Activated CD4-positive, alpha-beta T cell treated with anti-CD3 and anti-CD28 coated beads, Interleukin-2, Interleukin-6, amounts not matched to agents 100 ng/mL and 50 ng/mL, durations not matched to agents 16 hours and 8 hours (primary cell): ENCODE measurements around the gene ABCC10.
A peak's percentile ranks its signal among the peaks of the same experiment; 100 is the strongest.
"Not testable (repeated sequence)": the region's sequence is repeated elsewhere in the genome, so short reads cannot be mapped to it uniquely, and the experiment has no call there.

Source experiments
- DNase-seq: peaks from one replicate; pipeline ENCODE4 v3.0.0-alpha.2; 2020

The ABCC10 gene

GRCh38 chr6:43448916-43449315 lies 21.6 kb downstream of the ABCC10 start:
- no peak for DNase-seq

GRCh38 chr6:43450699-43451131 lies 23.4 kb downstream of the ABCC10 start:
- DNase-seq: no peak

- no peak for DNase-seq
These were observed 24.0 kb downstream of the ABCC10 start for GRCh38 chr6:43451348-43451747.

GRCh38 chr6:43451939-43452338 lies 24.6 kb downstream of the ABCC10 start:
- no peak for DNase-seq

GRCh38 chr6:43452896-43453295 lies 25.6 kb downstream of the ABCC10 start:
- no peak for DNase-seq

GRCh38 chr6:43453831-43454230 lies 26.5 kb downstream of the ABCC10 start:
- DNase-seq: no peak

GRCh38 chr6:43454290-43454695 lies 27.0 kb downstream of the ABCC10 start:
- DNase-seq: peak; percentile 73

GRCh38 chr6:43454696-43455530 lies 27.6 kb downstream of the ABCC10 start:
- DNase-seq: no peak

GRCh38 chr6:43455531-43456428 lies 28.4 kb downstream of the ABCC10 start, which contains the start of gene DLK2:
TSS of gene DLK2 (minus strand) at chr6:43455548. CDS start at chr6:43454825, 723 bp downstream.
- DNase-seq: peak; percentile 44

GRCh38 chr6:43457643-43458042 lies 30.3 kb downstream of the ABCC10 start:
- no peak for DNase-seq

- not testable (repeated sequence) for DNase-seq
These were observed 30.8 kb downstream of the ABCC10 start for GRCh38 chr6:43458154-43458553.

- DNase-seq: no peak
These were observed 32.2 kb downstream of the ABCC10 start for GRCh38 chr6:43459535-43459934.

- no peak for DNase-seq
These were observed 32.7 kb downstream of the ABCC10 start for GRCh38 chr6:43460032-43460431.

GRCh38 chr6:43461936-43462335 lies 34.6 kb downstream of the ABCC10 start:
- no peak for DNase-seq

- no peak for DNase-seq
These were observed 37.0 kb downstream of the ABCC10 start for GRCh38 chr6:43464337-43464736.

- no peak for DNase-seq
These were observed 38.6 kb downstream of the ABCC10 start for GRCh38 chr6:43465948-43466347.

GRCh38 chr6:43467265-43467664 lies 39.9 kb downstream of the ABCC10 start:
- not testable (repeated sequence) for DNase-seq

- no peak for DNase-seq
These were observed 40.4 kb downstream of the ABCC10 start for GRCh38 chr6:43467752-43468151.

GRCh38 chr6:43468240-43468639 lies 40.9 kb downstream of the ABCC10 start:
- no peak for DNase-seq

GRCh38 chr6:43468748-43469681 lies 41.7 kb downstream of the ABCC10 start:
- DNase-seq: no peak

- DNase-seq: no peak
These were observed 42.6 kb downstream of the ABCC10 start for GRCh38 chr6:43469947-43470346.

- DNase-seq: no peak
These were observed 44.1 kb downstream of the ABCC10 start for GRCh38 chr6:43471399-43471798.

GRCh38 chr6:43472515-43472914 lies 45.2 kb downstream of the ABCC10 start:
- DNase-seq: no peak
